ENCODE data around the gene GALNS. TPM values are rescaled to one million over a fixed set of nuclear protein-coding genes. Genes with fewer than 3 reads are reported as not detected.
A peak's percentile ranks its signal among the peaks of the same experiment; 100 is the strongest.
"Not testable (repeated sequence)": the region's sequence is repeated elsewhere in the genome, so short reads cannot be mapped to it uniquely, and the experiment has no call there.

The GALNS gene
- total and polyA plus RNA-seq, 10 donors = 9.7 to 71.6 (median 42.9) TPM

GRCh38 chr16:88893127-88893968, 36.6 kb upstream of the GALNS start:
- DNase-seq = no peak
- Histone ChIP-seq H3K4me1 (peaks cover 4 to 23% (median 12%) of the 10 kb centered on the region in 6 donors), H3K4me3 (no peak overlapping the region), H3K27ac (no peak overlapping the region), H3K36me3 (peaks cover 0 to 89% (median 45%) of the 10 kb centered on the region in 6 donors), H3K27me3 (replicated peaks in 1 of 7) (no peaks in the 10 kb centered on the region), H3K9me3 (no peaks in the 10 kb centered on the region)
- intact Hi-C loops (cut with DNase I; ENCODE audit: low total_unique reads) = no loop called here
- 90 to 96% (median 94%) methylated on average over 10 to 19 of the region's 19 CpGs for WGBS, 5 donors
- TF ChIP-seq CTCF (IDR thresholded peaks at IDR 0.05 in 8 of 11, conservative IDR thresholded peaks at IDR 0.05 in 3 of 11) (no peak), POLR2A (IDR thresholded peaks at IDR 0.05) (no peak), POLR2AphosphoS5 (IDR thresholded peaks at IDR 0.05) (no peak)

GRCh38 chr16:88892065-88892464, 35.3 kb upstream of the GALNS start:
- H3K4me1 ChIP-seq = peaks cover 4 to 34% (median 20%) of the 10 kb centered on the region in 6 donors
- H3K27ac ChIP-seq = no peak overlapping the region
- TF ChIP-seq POLR2AphosphoS5 (IDR thresholded peaks at IDR 0.05) = peak in 1 of 3 donors; percentile 15
- no peak for TF ChIP-seq CTCF (IDR thresholded peaks at IDR 0.05 in 8 of 11, conservative IDR thresholded peaks at IDR 0.05 in 3 of 11)
- no peak overlapping the region for H3K4me3 ChIP-seq
- 93 to 96% (median 96%) methylated on average over 7 to 20 of the region's 20 CpGs for WGBS, 5 donors
- intact Hi-C loops (cut with DNase I; ENCODE audit: low total_unique reads) = no loop called here
- H3K36me3 ChIP-seq = peaks cover 0 to 88% (median 36%) of the 10 kb centered on the region in 6 donors
- no peak for DNase-seq
- no peaks in the 10 kb centered on the region for H3K27me3 ChIP-seq (replicated peaks in 1 of 7)
- H3K9me3 ChIP-seq = no peaks in the 10 kb centered on the region

DNA sequence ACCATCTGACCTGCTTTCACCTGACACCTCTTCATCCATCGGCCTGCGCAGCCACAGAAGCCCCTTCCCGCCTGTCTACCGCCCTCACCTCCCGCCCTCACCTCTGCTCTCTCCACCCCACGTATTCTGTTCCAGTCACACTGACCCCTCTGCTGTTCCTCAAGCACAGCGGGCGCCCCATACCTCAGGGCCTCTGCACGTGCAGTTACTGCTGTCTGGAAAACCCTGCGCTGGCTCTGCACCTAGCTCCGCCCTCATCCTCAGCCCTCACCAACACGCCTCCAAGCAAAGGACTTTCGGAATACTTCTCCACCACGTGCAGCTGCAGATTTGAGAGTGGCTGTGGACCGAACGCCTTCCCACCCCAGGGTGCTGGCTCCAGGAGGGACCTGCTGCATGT, 34.3 kb upstream of the GALNS start:
- Histone ChIP-seq H3K27ac (no peak overlapping the region), H3K9me3 (no peaks in the 10 kb centered on the region), H3K27me3 (replicated peaks in 1 of 7) (no peaks in the 10 kb centered on the region), H3K4me1 (peaks cover 4 to 42% (median 22%) of the 10 kb centered on the region in 6 donors), H3K36me3 (peaks cover 0 to 88% (median 35%) of the 10 kb centered on the region in 6 donors), H3K4me3 (no peak overlapping the region)
- TF ChIP-seq POLR2AphosphoS5 (IDR thresholded peaks at IDR 0.05) (no peak), CTCF (IDR thresholded peaks at IDR 0.05 in 8 of 11, conservative IDR thresholded peaks at IDR 0.05 in 3 of 11) (no peak), POLR2A (IDR thresholded peaks at IDR 0.05) (no peak)
- no peak for DNase-seq
- 88 to 96% (median 92%) methylated on average over 16 of the region's 16 CpGs for WGBS, 5 donors
- intact Hi-C loops (cut with DNase I; ENCODE audit: low total_unique reads) = no loop called here

DNA sequence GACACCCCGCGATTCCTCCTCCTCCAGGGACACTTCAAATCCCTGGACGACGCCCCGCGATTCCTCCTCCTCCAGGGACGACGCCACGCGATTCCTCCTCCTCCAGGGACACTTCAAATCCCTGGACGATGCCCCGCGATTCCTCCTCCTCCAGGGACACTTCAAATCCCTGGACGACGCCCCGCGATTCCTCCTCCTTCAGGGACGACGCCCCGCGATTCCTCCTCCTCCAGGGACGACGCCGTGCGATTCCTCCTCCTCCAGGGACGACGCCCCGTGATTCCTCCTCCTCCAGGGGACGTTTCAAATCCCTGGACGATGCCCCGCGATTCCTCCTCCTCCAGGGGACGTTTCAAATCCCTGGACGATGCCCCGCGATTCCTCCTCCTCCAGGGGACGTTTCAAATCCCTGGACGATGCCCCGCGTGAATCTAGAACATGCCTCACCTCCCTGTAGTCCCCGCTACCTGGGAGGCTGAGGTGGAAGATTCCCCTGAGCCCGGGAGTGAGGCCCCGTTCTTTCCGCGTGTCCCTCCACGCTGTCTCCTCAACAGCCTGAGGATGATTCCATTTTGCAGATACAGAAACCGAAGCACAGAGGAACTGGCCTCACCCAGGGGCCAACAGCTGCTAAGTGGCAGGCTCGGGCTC, 33.1 kb upstream of the GALNS start:
- H3K27me3 ChIP-seq (replicated peaks in 1 of 7); H3K9me3 ChIP-seq; H3K27ac ChIP-seq; DNase-seq; intact Hi-C loops (cut with DNase I; ENCODE audit: low total_unique reads); H3K4me3 ChIP-seq: not testable (repeated sequence)
- WGBS, 5 donors = 92 to 96% (median 94%) methylated on average over 47 to 48 of the region's 48 CpGs
- peaks cover 0 to 88% (median 42%) of the 10 kb centered on the region in 6 donors for H3K36me3 ChIP-seq
- peaks cover 1 to 35% (median 17%) of the 10 kb centered on the region in 6 donors for H3K4me1 ChIP-seq
